Measurements from ENCODE around the gene F3.
"Not testable (repeated sequence)": the region's sequence is repeated elsewhere in the genome, so short reads cannot be mapped to it uniquely, and the experiment has no call there.

Gene F3

GRCh38 chr1:94541246-94542087 lies at the start of gene F3:
Gene F3 (minus strand): TSS chr1:94541759. CDS start chr1:94541636, 123 bp downstream.
- peaks cover 6% of the 10 kb centered on the region for H3K4me1 Mint-ChIP-seq
- ATAC-seq (peak; percentile 95), DNase-seq (ENCODE audit: low spot score in 2 of 2) (peak; percentile 51 to 79)
- H3K4me3 Mint-ChIP-seq, result peak within 1 kb of the TSS; percentile 78
- H3K9me3 Mint-ChIP-seq, result no peaks in the 10 kb centered on the region
- no peaks in the 10 kb centered on the region for H3K36me3 Mint-ChIP-seq
- peak within 1 kb of the TSS; percentile 37 for H3K27ac Mint-ChIP-seq

DNA sequence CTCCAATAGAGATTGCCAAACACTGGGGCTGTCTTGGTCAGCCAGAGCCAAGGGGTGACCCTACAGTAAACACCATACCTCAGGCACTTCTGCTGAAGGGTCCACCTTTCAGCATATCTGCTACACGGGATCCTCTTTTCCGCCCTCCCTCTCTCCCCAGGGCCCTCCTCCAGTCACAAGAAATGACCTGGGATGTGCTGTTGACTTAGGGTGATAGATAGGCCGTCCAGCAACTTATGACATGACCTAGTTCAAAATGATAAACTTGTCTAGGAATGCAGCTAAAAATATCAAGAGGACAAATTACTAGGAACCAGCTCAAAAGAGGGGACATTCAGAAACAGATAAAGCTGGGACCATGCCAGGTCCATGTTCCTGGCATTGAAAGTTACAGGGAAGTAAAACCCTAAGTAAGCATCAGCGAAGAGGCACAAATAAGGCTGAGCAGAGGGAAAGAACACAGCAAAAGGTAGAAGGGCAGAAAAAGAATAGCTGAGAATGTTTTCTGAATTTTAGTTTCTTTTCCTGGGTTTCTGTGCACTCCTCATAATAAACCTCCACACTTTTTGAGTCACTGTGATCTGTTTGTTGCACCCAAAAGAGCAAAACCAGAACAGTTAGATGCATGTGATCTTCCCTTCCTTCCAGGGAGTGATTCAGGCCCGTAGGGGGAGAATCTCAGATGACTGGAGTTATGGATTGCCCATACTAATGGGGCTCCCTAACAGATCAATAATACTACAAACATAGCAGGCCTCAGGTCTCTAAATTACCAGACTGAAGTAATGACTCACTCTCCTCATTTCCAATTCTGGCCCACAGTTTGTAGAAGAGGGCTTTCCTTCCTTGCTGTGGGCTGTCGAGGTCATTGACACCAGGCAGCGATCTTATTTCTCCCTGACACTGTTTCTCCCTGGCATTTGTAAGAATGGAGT lies 48.9 kb upstream of the F3 start:
- Mint-ChIP-seq H3K9me3 (no peaks in the 10 kb centered on the region), H3K27ac (no peak overlapping the region), H3K36me3 (no peaks in the 10 kb centered on the region), H3K4me3 (no peak overlapping the region), H3K4me1 (no peaks in the 10 kb centered on the region)
- ATAC-seq, result peak; percentile 31
- DNase-seq (ENCODE audit: low spot score in 2 of 2), result no peak

DNA sequence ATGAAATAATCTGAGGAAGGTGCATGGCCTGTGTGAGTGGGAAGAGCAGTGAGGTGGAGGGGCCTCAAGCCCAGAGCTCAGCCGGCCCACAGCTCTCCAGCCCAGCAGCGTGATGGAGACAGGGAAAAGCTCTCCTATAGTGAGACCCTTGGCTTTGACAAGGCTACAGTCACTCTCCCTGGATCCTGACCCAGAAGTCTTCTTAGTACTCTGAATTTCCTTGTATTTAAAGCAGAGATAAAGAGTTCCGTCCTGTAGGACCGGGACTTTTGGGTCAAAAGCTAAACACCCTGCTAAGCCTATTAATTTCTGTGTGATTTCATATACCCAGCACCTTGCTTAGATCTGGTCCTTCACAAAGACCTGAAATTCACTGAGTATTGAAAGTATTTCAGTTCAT lies 48.2 kb upstream of the F3 start:
- ATAC-seq (no peak), DNase-seq (ENCODE audit: low spot score in 2 of 2) (no peak)
- no peaks in the 10 kb centered on the region for H3K36me3 Mint-ChIP-seq
- H3K9me3 Mint-ChIP-seq, result no peaks in the 10 kb centered on the region
- no peaks in the 10 kb centered on the region for H3K4me1 Mint-ChIP-seq
- no peak overlapping the region for H3K4me3 Mint-ChIP-seq
- H3K27ac Mint-ChIP-seq, result no peak overlapping the region

- no peak overlapping the region for H3K27ac Mint-ChIP-seq
- peaks cover 3% of the 10 kb centered on the region for H3K9me3 Mint-ChIP-seq
- H3K4me1 Mint-ChIP-seq, result no peaks in the 10 kb centered on the region
- DNase-seq (ENCODE audit: low spot score in 2 of 2), result no peak
- no peak for ATAC-seq
- H3K4me3 Mint-ChIP-seq, result no peak overlapping the region
- H3K36me3 Mint-ChIP-seq, result no peaks in the 10 kb centered on the region
These were observed 41.0 kb upstream of the F3 start for GRCh38 chr1:94582565-94582964.

GRCh38 chr1:94580367-94581115 lies 39.0 kb upstream of the F3 start:
- peaks cover 7% of the 10 kb centered on the region for H3K9me3 Mint-ChIP-seq
- no peak overlapping the region for H3K27ac Mint-ChIP-seq
- no peak for ATAC-seq

GRCh38 chr1:94579876-94580294 lies 38.3 kb upstream of the F3 start:
- Mint-ChIP-seq H3K36me3 (no peaks in the 10 kb centered on the region), H3K27ac (no peak overlapping the region), H3K4me3 (no peak overlapping the region), H3K9me3 (peaks cover 7% of the 10 kb centered on the region), H3K4me1 (no peaks in the 10 kb centered on the region)
- ATAC-seq (no peak), DNase-seq (ENCODE audit: low spot score in 2 of 2) (no peak)

More at GRCh38 chr1:94580367-94581115, 39.0 kb upstream of the F3 start:
- Mint-ChIP-seq H3K36me3 (no peaks in the 10 kb centered on the region), H3K4me1 (no peaks in the 10 kb centered on the region), H3K4me3 (no peak overlapping the region)
- no peak for DNase-seq (ENCODE audit: low spot score in 2 of 2)

DNA sequence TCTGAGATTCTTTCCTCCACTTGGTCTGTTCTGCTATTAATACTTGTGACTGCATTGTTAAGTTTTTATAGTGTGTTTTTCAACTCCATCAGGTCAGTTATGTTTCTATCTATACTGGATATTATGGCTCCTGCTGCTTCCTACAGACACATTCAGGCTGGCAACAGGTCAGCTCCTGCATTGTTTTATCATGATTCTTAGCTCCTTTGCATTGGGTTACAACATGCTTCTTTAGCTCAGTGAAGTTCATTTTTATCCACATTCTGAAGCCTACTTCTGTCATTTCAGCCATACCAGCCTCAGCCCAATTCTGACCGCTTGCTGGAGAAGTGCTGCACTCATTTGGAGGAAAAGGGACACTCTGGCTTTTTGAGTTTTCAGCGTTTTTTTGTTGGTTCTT lies 37.3 kb upstream of the F3 start:
- H3K4me3 Mint-ChIP-seq, result no peak overlapping the region
- DNase-seq (ENCODE audit: low spot score in 2 of 2), result no peak
- H3K27ac Mint-ChIP-seq, result no peak overlapping the region
- ATAC-seq, result no peak
- H3K4me1 Mint-ChIP-seq, result no peaks in the 10 kb centered on the region
- peaks cover 7% of the 10 kb centered on the region for H3K9me3 Mint-ChIP-seq
- no peaks in the 10 kb centered on the region for H3K36me3 Mint-ChIP-seq

GRCh38 chr1:94573917-94574316 lies 32.4 kb upstream of the F3 start:
- H3K4me1 Mint-ChIP-seq; ATAC-seq; H3K4me3 Mint-ChIP-seq; H3K36me3 Mint-ChIP-seq; H3K27ac Mint-ChIP-seq; DNase-seq (ENCODE audit: low spot score in 2 of 2): not testable (repeated sequence)
- H3K9me3 Mint-ChIP-seq, result peaks cover 25% of the 10 kb centered on the region

- Mint-ChIP-seq H3K4me3 (no peak overlapping the region), H3K4me1 (no peaks in the 10 kb centered on the region), H3K9me3 (peaks cover 23% of the 10 kb centered on the region), H3K36me3 (no peaks in the 10 kb centered on the region), H3K27ac (no peak overlapping the region)
- DNase-seq (ENCODE audit: low spot score in 2 of 2) (no peak), ATAC-seq (no peak)
These were observed 31.2 kb upstream of the F3 start for GRCh38 chr1:94572780-94573179.

DNA sequence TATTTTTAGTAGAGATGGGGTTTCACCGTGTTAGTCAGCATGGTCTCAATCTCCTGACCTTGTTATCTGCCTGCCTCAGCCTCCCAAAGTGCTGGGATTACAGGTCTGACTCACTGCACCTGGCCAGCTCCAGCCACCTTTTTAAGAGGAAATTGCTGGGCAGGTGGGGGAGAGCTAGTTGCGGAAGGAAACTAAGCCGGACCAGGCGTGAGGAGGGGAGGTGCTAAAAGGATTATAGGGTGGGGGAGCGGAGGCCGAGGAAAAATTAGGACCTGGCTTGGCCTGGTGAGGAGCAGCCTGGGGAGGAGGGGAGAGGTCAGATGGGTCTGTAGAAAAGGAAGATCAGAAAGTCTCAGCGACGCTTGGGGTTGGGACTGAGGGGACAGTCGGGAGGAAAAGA lies 29.4 kb upstream of the F3 start:
- peaks cover 18% of the 10 kb centered on the region for H3K9me3 Mint-ChIP-seq

GRCh38 chr1:94568806-94569205 lies 27.2 kb upstream of the F3 start:
- not testable (repeated sequence) for H3K4me1 Mint-ChIP-seq; DNase-seq (ENCODE audit: low spot score in 2 of 2); H3K27ac Mint-ChIP-seq; H3K4me3 Mint-ChIP-seq; ATAC-seq; H3K36me3 Mint-ChIP-seq
- peaks cover 18% of the 10 kb centered on the region for H3K9me3 Mint-ChIP-seq

More for the DNA sequence above, 29.4 kb upstream of the F3 start:
- H3K4me3 Mint-ChIP-seq; DNase-seq (ENCODE audit: low spot score in 2 of 2); H3K27ac Mint-ChIP-seq; H3K36me3 Mint-ChIP-seq; ATAC-seq; H3K4me1 Mint-ChIP-seq: not testable (repeated sequence)

DNA sequence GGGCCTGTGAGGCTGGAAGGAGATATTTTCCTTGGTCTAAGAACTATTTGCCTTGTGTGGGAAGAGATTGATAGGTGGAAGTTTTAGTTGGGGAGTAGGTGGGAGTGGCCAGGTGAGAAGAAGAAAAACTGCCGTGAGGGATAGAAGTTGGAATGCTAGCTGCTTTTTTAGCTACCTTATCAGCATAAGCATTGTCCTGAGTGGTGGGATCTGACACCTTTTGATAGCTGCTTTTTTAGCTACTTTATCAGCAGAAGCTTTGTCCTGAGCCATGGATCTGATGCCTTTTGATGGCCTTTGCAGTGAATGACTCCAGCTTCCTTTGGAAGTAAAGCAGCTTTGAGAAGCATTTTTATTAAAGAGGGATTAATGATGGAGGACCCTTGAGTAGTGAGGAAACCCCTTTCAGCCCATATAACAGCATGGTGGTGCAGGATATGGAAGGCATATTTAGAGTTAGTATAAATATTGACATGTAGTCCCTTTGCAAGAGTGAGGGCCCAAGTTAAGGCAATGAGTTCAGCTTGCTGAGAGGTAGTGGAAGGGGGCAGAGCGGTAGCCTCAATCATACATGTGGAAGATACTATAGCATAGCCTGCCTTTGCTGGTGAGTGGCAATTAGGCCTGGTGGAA lies 26.5 kb upstream of the F3 start:
- H3K27ac Mint-ChIP-seq; DNase-seq (ENCODE audit: low spot score in 2 of 2); H3K4me1 Mint-ChIP-seq; H3K36me3 Mint-ChIP-seq; ATAC-seq; H3K4me3 Mint-ChIP-seq: not testable (repeated sequence)
- H3K9me3 Mint-ChIP-seq, result peaks cover 15% of the 10 kb centered on the region

- H3K36me3 Mint-ChIP-seq; H3K9me3 Mint-ChIP-seq; H3K27ac Mint-ChIP-seq; H3K4me3 Mint-ChIP-seq; DNase-seq (ENCODE audit: low spot score in 2 of 2); H3K4me1 Mint-ChIP-seq; ATAC-seq: not testable (repeated sequence)
These were observed 24.9 kb upstream of the F3 start for GRCh38 chr1:94566436-94566835.

GRCh38 chr1:94565901-94566300 lies 24.3 kb upstream of the F3 start:
- H3K9me3 Mint-ChIP-seq, result peaks cover 3% of the 10 kb centered on the region
- no peaks in the 10 kb centered on the region for H3K36me3 Mint-ChIP-seq
- H3K4me3 Mint-ChIP-seq, result no peak overlapping the region
- no peaks in the 10 kb centered on the region for H3K4me1 Mint-ChIP-seq
- ATAC-seq (no peak), DNase-seq (ENCODE audit: low spot score in 2 of 2) (no peak)
- H3K27ac Mint-ChIP-seq, result no peak overlapping the region

Data from stimulated activated effector memory CD8-positive, alpha-beta T cell treated with anti-CD3 and anti-CD28 coated beads, Interleukin-12 subunit alpha, Interleukin-12 subunit beta, amount 100 ng/mL, for 72 hours (primary cell).